Epidermal melanocyte (primary cell): Measurements from ENCODE around the gene ABCA10.
"Not testable (repeated sequence)": the region's sequence is repeated elsewhere in the genome, so short reads cannot be mapped to it uniquely, and the experiment has no call there.

ENCODE experiments used
- DNase-seq: peaks from one replicate; pipeline ENCODE4 v3.0.0; 2011; ENCODE audit warnings: low spot score; ENCODE audit not compliant: insufficient read length

Gene ABCA10

GRCh38 chr17:69228576-69228975 lies at the start of gene ABCA10:
ABCA10 (minus strand) TSS chr17:69228824; CDS start chr17:69225358, 3,466 bp downstream.
- no peak for DNase-seq

- not testable (repeated sequence) for DNase-seq
Observed at GRCh38 chr17:69276279-69276678, 47.7 kb upstream of the ABCA10 start.

- DNase-seq: no peak
Observed at GRCh38 chr17:69275751-69276150, 47.1 kb upstream of the ABCA10 start.

GRCh38 chr17:69271023-69271422 lies 42.4 kb upstream of the ABCA10 start:
- no peak for DNase-seq

- DNase-seq: no peak
Observed at GRCh38 chr17:69269131-69269998, 40.7 kb upstream of the ABCA10 start.

GRCh38 chr17:69268543-69269014 lies 40.0 kb upstream of the ABCA10 start:
- no peak for DNase-seq

- DNase-seq: no peak
Observed at GRCh38 chr17:69267219-69267618, 38.6 kb upstream of the ABCA10 start.

- no peak for DNase-seq
Observed at GRCh38 chr17:69265873-69266272, 37.2 kb upstream of the ABCA10 start.

GRCh38 chr17:69254187-69254586 lies 25.6 kb upstream of the ABCA10 start:
- DNase-seq: no peak

- DNase-seq: no peak
Observed at GRCh38 chr17:69250641-69251040, 22.0 kb upstream of the ABCA10 start.

- DNase-seq: no peak
Observed at GRCh38 chr17:69246726-69247375, 18.2 kb upstream of the ABCA10 start.

- no peak for DNase-seq
Observed at GRCh38 chr17:69246202-69246601, 17.6 kb upstream of the ABCA10 start.

GRCh38 chr17:69245617-69246016 lies 17.0 kb upstream of the ABCA10 start:
- DNase-seq: no peak

- no peak for DNase-seq
Observed at GRCh38 chr17:69239611-69240600, 11.3 kb upstream of the ABCA10 start.

GRCh38 chr17:69236946-69237345 lies 8.3 kb upstream of the ABCA10 start:
- no peak for DNase-seq

GRCh38 chr17:69236464-69236863 lies 7.8 kb upstream of the ABCA10 start:
- no peak for DNase-seq

GRCh38 chr17:69235338-69236058 lies 6.9 kb upstream of the ABCA10 start:
- peak; percentile 28 for DNase-seq

- no peak for DNase-seq
Observed at GRCh38 chr17:69232650-69233049, 4.0 kb upstream of the ABCA10 start.

- no peak for DNase-seq
Observed at GRCh38 chr17:69231521-69231920, 2.9 kb upstream of the ABCA10 start.

- DNase-seq: no peak
Observed at GRCh38 chr17:69230939-69231338, 2.3 kb upstream of the ABCA10 start.

GRCh38 chr17:69228018-69228417 lies 606 bp downstream of the ABCA10 start:
- DNase-seq: no peak
